HL-60/S4 treated with retinoic acid at 250 ng/mL for 4 days and 3 days (cell line): ENCODE results near the gene MCM7.

Source experiments
- in situ Hi-C: fragments of 300-500 bp; cut with MboI; formaldehyde crosslinking; loops from 2 replicates; pipeline ENCODE4 v1.7.0; 2022; ENCODE audit warnings: low sequenced_read_pairs

The MCM7 gene

GRCh38 chr7:100075418-100075817 lies 25.8 kb downstream of the MCM7 start:
- in situ Hi-C loops = no loop called here

GRCh38 chr7:100074841-100075240 lies 26.4 kb downstream of the MCM7 start:
- in situ Hi-C loops = no loop called here

- in situ Hi-C loops = no loop called here
Measured at GRCh38 chr7:100072462-100072861, 28.7 kb downstream of the MCM7 start.

- in situ Hi-C loops = no loop called here
Measured at GRCh38 chr7:100071018-100071723, 30.0 kb downstream of the MCM7 start.

GRCh38 chr7:100069991-100070390 lies 31.2 kb downstream of the MCM7 start:
- in situ Hi-C loops = no loop called here

- in situ Hi-C loops = no loop called here
Measured at GRCh38 chr7:100066953-100067352, 34.2 kb downstream of the MCM7 start.

- in situ Hi-C loops = no loop called here
Measured at GRCh38 chr7:100065452-100066186, 35.6 kb downstream of the MCM7 start.

- in situ Hi-C loops = no loop called here
Measured at GRCh38 chr7:100064162-100064561, 37.0 kb downstream of the MCM7 start.

GRCh38 chr7:100063376-100063775 lies 37.8 kb downstream of the MCM7 start:
- in situ Hi-C loops = no loop called here

- in situ Hi-C loops = no loop called here
Measured at GRCh38 chr7:100061518-100062193, 39.5 kb downstream of the MCM7 start.

GRCh38 chr7:100059251-100059739 lies 41.9 kb downstream of the MCM7 start:
- in situ Hi-C loops = no loop called here

- in situ Hi-C loops = no loop called here
Measured at GRCh38 chr7:100057006-100057405, 44.2 kb downstream of the MCM7 start.

- in situ Hi-C loops = no loop called here
Measured at GRCh38 chr7:100053215-100053614, 48.0 kb downstream of the MCM7 start.

GRCh38 chr7:100051611-100052010 lies 49.6 kb downstream of the MCM7 start:
- in situ Hi-C loops = no loop called here

- in situ Hi-C loops = no loop called here
Measured at GRCh38 chr7:100049441-100050291, 51.5 kb downstream of the MCM7 start, which contains the start of gene ZSCAN21. ZSCAN21 (plus strand) TSS chr7:100049774; CDS start chr7:100057007, 7,233 bp downstream.

GRCh38 chr7:100048680-100049079 lies 52.5 kb downstream of the MCM7 start:
- in situ Hi-C loops = no loop called here

GRCh38 chr7:100044718-100045117 lies 56.5 kb downstream of the MCM7 start:
- in situ Hi-C loops = no loop called here
